Measurements from ENCODE around the gene TNRC6A. TPM values are rescaled to one million over a fixed set of nuclear protein-coding genes. Genes with fewer than 3 reads are reported as not detected.

Gene TNRC6A
- total RNA-seq, 2 experiments from 2014 or later, result 38.1 to 60.3 TPM

DNA sequence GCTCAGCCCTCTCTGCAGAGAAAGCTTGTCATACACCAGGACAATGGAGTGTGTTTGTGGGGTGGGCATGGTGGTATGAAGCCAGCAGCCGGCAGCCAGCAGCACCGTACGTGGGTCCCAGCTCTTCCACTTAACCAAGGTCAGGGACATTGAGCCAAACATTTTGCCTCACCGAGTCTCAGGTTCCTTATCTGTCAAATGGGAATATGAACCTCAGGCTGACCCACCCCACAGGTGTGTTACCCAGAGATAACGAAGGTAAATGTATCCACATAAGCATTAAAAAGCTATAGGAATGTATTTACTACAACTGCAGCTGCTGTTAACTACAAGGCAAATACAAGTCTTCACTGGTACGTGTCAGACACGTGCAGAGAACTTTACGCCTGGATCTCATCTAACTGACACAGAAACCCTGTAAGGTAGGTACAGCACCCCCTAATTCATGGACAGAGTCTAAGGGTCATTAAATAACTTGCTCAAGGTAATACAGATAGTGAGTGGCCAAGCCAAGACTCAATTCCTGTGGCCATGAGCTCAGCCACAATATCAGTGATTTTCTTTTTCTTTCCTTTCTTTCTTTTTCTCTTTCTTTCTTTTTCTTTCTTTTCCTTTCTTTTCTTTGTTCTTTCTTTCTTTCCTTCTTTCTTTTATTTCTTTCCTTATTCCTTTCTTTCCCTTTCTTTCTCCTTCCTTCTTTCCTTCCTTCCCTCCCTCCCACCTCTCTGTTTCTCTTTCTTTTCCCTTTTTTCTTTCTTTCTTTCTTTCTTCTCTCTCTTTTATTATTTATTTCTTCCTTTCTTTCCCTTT is 117.3 kb downstream of the TNRC6A start:
- Histone ChIP-seq H2AFZ (ENCODE audit: low read length) (no peak overlapping the region), H3K9me2 (ENCODE audit: insufficient read depth, low read length) (no peaks in the 10 kb centered on the region), H3K27ac (ENCODE audit: low read depth, low read length, poor library complexity, severe bottlenecking) (no peak overlapping the region), H3K4me3 (ENCODE audit: low read depth, low read length, poor library complexity, severe bottlenecking) (no peak overlapping the region), H3K36me3 (ENCODE audit: insufficient read depth, low read length) (no peaks in the 10 kb centered on the region), H3K79me2 (ENCODE audit: insufficient read depth, low read depth, low read length) (no peaks in the 10 kb centered on the region), H4K20me1 (ENCODE audit: insufficient read depth, low read length) (no peaks in the 10 kb centered on the region), H3K4me1 (ENCODE audit: insufficient read depth, low read length, poor library complexity, severe bottlenecking) (no peaks in the 10 kb centered on the region), H3K4me2 (ENCODE audit: low read length) (no peak overlapping the region), H3K9me3 (ENCODE audit: low read length) (no peaks in the 10 kb centered on the region)
- BruUV-seq (replicated peaks), result no TSS peak
- ChIA-PET CTCF (ENCODE audit: unreplicated experiment) (no interaction called here), POLR2A (interaction anchor here (0.7 kb wide), 1 partner anchor 261 kb away, joined by 3 read pairs; no protein-coding TSS in a partner anchor)
- intact Hi-C loops (cut with micrococcal nuclease; ENCODE audit: unreplicated experiment), result no loop called here
- DNase-seq (ENCODE audit: low spot score), result no peak
- TF ChIP-seq, protein P1, sequence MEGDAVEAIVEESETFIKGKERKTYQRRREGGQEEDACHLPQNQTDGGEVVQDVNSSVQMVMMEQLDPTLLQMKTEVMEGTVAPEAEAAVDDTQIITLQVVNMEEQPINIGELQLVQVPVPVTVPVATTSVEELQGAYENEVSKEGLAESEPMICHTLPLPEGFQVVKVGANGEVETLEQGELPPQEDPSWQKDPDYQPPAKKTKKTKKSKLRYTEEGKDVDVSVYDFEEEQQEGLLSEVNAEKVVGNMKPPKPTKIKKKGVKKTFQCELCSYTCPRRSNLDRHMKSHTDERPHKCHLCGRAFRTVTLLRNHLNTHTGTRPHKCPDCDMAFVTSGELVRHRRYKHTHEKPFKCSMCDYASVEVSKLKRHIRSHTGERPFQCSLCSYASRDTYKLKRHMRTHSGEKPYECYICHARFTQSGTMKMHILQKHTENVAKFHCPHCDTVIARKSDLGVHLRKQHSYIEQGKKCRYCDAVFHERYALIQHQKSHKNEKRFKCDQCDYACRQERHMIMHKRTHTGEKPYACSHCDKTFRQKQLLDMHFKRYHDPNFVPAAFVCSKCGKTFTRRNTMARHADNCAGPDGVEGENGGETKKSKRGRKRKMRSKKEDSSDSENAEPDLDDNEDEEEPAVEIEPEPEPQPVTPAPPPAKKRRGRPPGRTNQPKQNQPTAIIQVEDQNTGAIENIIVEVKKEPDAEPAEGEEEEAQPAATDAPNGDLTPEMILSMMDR (conservative IDR thresholded peaks at IDR 0.05; ENCODE audit: low read length), result no peak
- TF ChIP-seq EZH2phosphoT487 (IDR thresholded peaks at IDR 0.05; ENCODE audit: borderline replicate concordance, low read depth, low read length), result no peak

DNA sequence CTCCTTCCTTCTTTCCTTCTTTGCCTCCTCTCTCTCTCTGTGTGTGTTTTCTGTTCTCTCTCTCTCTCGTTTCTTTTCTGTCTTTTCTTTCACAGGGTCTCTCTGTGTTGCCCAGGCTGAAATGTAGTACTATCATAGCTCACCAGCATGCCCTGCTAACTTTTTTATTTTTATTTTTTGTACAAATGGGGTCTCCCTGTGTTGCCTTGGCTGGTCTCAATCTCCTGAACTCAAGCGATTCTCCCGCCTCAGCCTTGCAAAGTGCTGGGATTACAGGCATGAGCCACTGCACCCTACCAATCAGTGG is 117.9 kb downstream of the TNRC6A start:
- no peak overlapping the region for H3K27ac ChIP-seq (ENCODE audit: low read depth, low read length, poor library complexity, severe bottlenecking)
- TF ChIP-seq, protein P1 (conservative IDR thresholded peaks at IDR 0.05; ENCODE audit: low read length), result no peak
- no peak for TF ChIP-seq EZH2phosphoT487 (IDR thresholded peaks at IDR 0.05; ENCODE audit: borderline replicate concordance, low read depth, low read length)
- H3K9me2 ChIP-seq (ENCODE audit: insufficient read depth, low read length), result no peaks in the 10 kb centered on the region
- CTCF ChIA-PET (ENCODE audit: unreplicated experiment), result no interaction called here
- H3K4me3 ChIP-seq (ENCODE audit: low read depth, low read length, poor library complexity, severe bottlenecking), result no peak overlapping the region
- no peak overlapping the region for H3K4me2 ChIP-seq (ENCODE audit: low read length)
- H3K79me2 ChIP-seq (ENCODE audit: insufficient read depth, low read depth, low read length), result no peaks in the 10 kb centered on the region
- no peaks in the 10 kb centered on the region for H3K9me3 ChIP-seq (ENCODE audit: low read length)
- intact Hi-C loops (cut with micrococcal nuclease; ENCODE audit: unreplicated experiment), result no loop called here
- no peaks in the 10 kb centered on the region for H3K4me1 ChIP-seq (ENCODE audit: insufficient read depth, low read length, poor library complexity, severe bottlenecking)
- no peak overlapping the region for H2AFZ ChIP-seq (ENCODE audit: low read length)
- BruUV-seq (replicated peaks), result no TSS peak
- no peaks in the 10 kb centered on the region for H4K20me1 ChIP-seq (ENCODE audit: insufficient read depth, low read length)
- no peaks in the 10 kb centered on the region for H3K36me3 ChIP-seq (ENCODE audit: insufficient read depth, low read length)
- POLR2A ChIA-PET, result interaction anchor here (0.7 kb wide), 1 partner anchor 262 kb away, joined by 3 read pairs; no protein-coding TSS in a partner anchor
- no peak for DNase-seq (ENCODE audit: low spot score)

DNA sequence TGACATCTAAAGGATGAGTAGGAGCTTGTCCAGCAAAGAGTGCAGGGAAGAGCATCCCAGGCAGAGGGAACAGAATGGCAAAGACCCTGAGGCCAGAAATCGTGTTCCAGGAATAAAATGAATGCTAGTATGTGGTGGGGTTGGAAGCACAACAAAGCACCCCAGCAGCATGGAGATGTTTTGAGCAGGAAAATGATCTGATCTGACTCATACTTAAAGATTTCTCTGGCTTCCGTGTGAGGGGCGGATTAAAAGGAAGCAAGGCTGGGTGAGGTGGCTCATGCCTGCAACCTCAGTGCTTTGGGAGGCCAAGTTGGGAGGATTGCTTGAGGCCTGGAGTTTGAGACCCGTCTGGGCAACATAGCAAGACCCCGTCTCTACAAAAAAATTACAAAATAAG is 118.6 kb downstream of the TNRC6A start:
- Histone ChIP-seq H2AFZ (ENCODE audit: low read length) (no peak overlapping the region), H3K4me2 (ENCODE audit: low read length) (no peak overlapping the region), H3K27ac (ENCODE audit: low read depth, low read length, poor library complexity, severe bottlenecking) (no peak overlapping the region), H3K4me1 (ENCODE audit: insufficient read depth, low read length, poor library complexity, severe bottlenecking) (no peaks in the 10 kb centered on the region), H3K79me2 (ENCODE audit: insufficient read depth, low read depth, low read length) (no peaks in the 10 kb centered on the region), H4K20me1 (ENCODE audit: insufficient read depth, low read length) (no peaks in the 10 kb centered on the region), H3K36me3 (ENCODE audit: insufficient read depth, low read length) (no peaks in the 10 kb centered on the region), H3K9me2 (ENCODE audit: insufficient read depth, low read length) (no peaks in the 10 kb centered on the region), H3K9me3 (ENCODE audit: low read length) (no peaks in the 10 kb centered on the region), H3K4me3 (ENCODE audit: low read depth, low read length, poor library complexity, severe bottlenecking) (no peak overlapping the region)
- CTCF ChIA-PET (ENCODE audit: unreplicated experiment), result interaction anchor here (0.7 kb wide), 1 partner anchor 378 kb away, joined by 3 read pairs; no protein-coding TSS in a partner anchor
- BruUV-seq (replicated peaks), result no TSS peak
- POLR2A ChIA-PET, result no interaction called here
- no peak for TF ChIP-seq EZH2phosphoT487 (IDR thresholded peaks at IDR 0.05; ENCODE audit: borderline replicate concordance, low read depth, low read length)
- TF ChIP-seq, protein P1 (conservative IDR thresholded peaks at IDR 0.05; ENCODE audit: low read length), result no peak
- DNase-seq (ENCODE audit: low spot score), result no peak
- intact Hi-C loops (cut with micrococcal nuclease; ENCODE audit: unreplicated experiment), result no loop called here

All from OCI-LY7 (cell line).